LoVo (cell line): Measurements from ENCODE around the gene PPP2R3A.
A peak's percentile ranks its signal among the peaks of the same experiment; 100 is the strongest.
"Not testable (repeated sequence)": the region's sequence is repeated elsewhere in the genome, so short reads cannot be mapped to it uniquely, and the experiment has no call there.

ENCODE experiments used
- DNase-seq: peaks from one replicate; pipeline ENCODE4 v3.0.0-alpha.2; 2016; ENCODE audit warnings: low spot score

PPP2R3A gene, protein sequence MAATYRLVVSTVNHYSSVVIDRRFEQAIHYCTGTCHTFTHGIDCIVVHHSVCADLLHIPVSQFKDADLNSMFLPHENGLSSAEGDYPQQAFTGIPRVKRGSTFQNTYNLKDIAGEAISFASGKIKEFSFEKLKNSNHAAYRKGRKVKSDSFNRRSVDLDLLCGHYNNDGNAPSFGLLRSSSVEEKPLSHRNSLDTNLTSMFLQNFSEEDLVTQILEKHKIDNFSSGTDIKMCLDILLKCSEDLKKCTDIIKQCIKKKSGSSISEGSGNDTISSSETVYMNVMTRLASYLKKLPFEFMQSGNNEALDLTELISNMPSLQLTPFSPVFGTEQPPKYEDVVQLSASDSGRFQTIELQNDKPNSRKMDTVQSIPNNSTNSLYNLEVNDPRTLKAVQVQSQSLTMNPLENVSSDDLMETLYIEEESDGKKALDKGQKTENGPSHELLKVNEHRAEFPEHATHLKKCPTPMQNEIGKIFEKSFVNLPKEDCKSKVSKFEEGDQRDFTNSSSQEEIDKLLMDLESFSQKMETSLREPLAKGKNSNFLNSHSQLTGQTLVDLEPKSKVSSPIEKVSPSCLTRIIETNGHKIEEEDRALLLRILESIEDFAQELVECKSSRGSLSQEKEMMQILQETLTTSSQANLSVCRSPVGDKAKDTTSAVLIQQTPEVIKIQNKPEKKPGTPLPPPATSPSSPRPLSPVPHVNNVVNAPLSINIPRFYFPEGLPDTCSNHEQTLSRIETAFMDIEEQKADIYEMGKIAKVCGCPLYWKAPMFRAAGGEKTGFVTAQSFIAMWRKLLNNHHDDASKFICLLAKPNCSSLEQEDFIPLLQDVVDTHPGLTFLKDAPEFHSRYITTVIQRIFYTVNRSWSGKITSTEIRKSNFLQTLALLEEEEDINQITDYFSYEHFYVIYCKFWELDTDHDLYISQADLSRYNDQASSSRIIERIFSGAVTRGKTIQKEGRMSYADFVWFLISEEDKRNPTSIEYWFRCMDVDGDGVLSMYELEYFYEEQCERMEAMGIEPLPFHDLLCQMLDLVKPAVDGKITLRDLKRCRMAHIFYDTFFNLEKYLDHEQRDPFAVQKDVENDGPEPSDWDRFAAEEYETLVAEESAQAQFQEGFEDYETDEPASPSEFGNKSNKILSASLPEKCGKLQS (N-terminal part only)

DNA sequence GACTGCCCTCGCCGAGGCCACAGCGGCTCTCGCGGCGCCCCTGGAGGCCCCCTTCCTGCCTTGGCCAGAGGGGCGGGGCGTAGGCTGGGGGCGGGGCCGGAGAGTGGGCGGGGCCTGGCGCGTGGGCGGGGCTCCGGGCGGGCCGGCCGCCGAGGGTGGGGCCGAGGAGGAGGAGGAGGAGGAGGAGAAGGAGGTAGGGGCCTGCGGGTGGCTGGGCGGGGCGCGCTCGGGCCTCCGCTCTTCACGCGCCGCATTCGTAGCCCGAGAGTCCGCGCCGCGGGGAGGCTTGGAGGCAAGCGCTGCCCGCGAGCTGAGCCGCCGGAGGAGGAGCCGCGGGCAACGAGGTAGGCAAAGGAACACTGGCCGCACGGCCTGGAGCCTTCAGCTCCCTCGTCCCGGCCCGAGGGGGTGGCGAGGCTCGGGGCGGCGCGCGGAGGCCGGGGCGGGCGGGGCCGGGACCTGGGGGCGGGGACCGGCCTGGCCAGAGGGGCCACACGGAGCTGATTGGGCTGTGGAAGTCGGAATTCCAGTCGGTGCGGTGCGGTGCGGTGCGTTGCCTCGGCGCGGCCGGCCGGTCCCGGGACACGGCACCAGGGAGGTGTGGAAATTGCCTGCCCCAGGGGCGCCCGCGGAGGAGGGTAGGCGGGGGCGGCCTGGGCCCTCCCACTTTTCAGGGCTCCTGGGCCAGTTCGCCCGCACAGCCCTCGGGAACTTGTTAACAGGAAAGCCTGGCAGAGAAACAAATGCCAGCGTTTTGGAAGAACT, at the start of gene PPP2R3A:
Gene PPP2R3A, plus strand, starts transcription at position 223 of the 765 bp plus-strand sequence. CDS start 35,771 bp downstream, outside the sequence.
- DNase-seq: peak; percentile 79

DNA sequence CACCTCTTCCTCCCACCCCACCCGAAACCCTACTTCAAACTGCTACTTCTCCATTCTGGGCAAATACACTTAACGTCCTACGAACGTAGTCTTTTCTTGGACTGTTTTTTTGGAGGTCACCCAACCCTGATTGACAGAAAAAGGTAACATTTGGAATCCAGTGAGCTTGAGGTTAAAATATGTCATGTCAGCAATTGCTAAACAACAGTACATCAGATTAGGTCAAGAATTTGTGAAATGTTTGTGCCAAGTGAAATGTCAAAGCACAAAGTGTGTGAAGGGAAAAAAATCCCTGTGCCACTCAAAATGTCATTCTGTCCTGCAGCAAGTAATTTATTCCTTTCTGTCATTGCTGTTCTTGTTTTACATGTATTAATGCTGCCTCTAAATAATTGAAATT, 49.2 kb upstream of the PPP2R3A start:
- DNase-seq: no peak

DNA sequence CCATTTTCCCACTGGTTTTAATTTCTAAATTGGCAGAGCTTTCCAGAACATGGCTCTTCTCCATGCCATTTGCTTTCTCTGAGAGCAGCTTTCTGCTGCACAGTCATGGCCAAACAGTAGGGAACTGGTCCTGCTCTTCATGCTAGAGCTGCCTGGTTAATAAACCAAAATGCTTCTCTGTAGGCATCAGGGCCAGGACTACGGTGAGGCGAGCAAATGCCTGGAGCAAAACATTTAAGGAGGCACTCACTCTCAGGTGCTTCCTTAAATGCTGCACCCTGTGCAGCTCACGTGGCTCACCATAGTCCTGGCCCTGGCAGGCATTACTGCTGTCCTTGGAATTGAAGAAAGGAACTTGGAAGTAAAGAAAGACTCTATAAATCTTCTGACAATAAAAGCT, 48.5 kb upstream of the PPP2R3A start:
- no peak for DNase-seq

DNA sequence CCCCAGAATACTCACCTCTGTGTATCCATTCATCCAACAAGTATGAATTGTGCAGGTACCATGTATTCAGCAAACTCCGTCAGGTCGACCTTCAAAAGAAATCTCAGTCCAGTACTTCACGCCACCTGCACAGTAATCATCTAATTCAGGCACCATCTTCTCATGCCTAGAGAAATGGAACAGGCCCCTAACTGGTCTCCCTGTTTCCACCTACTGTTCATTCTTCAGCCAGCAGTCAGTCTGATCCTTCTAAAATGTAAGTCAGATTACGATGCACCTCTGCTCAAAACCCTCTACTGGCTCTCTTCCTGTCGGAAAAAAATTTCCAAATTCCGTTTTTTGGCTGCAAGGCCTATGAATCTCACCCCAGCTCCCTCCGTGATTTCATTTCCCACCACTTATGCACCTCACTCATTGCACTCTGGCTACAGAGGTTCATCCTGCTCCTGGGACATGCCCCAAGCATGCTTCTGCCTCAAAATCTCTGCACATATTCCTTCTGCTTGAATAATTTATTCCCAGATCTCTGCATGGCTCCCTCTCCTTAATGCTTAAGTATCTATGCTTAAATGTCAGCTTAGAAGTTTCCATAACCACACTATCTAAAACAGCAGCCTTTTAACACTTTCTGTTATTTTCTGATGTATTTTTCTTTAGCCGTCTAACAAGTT, 47.5 kb upstream of the PPP2R3A start:
- DNase-seq: no peak

DNA sequence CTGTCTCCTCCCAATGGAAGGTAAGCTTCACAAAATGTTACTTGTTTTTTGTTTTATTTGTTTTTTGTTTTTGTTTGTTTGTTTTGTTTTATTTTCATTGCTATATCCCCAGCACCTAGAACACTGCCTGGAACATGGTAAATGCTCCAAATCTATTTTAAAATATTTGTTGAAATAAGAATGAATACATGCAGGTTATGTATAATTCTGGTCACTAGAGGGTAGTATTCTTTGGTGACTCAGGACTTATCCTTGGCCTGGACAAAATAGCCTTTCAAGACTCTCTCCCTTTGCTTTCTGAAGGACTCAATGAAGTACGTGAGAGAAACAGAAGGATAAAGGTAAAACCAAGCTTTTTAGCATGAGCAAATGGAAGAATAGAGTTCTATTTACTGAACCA, 46.9 kb upstream of the PPP2R3A start:
- peak; percentile 11 for DNase-seq

DNA sequence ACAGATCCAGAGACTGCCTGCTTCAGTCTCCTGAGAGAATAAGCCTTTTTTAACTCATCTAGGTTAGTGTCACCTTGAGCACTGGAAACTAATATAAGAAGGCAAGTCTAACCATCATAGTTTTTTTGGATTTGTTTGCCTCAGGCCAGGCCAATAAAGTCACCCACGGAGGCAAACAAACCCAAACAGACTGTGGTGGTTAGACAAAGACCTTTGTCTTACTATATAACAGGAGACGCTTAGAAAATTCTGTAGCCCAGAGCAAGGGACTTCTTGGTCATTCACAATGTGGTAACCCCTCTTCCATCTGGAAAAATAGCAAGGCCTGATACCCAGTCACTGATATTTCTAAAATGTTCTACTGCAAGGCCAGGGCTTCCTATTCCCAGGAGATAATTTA, 45.3 kb upstream of the PPP2R3A start:
- DNase-seq: no peak

DNA sequence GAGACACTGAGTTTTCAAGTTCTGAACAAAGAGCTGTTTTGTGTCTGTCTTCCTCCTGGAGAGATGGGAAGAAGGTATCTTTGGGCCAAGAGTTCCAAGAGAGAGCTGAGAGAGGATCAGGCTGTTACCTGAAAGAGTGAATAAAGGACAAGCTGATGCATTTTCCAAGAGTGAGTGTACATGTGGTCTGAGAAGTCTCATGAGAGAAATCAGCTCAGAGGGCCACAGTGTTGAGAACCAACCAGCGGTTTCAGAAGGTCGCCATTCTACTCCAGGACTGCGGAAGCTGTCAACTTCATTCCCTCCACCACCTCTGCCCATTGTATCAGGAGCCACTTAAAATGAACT, 42.7 kb upstream of the PPP2R3A start:
- no peak for DNase-seq

DNA sequence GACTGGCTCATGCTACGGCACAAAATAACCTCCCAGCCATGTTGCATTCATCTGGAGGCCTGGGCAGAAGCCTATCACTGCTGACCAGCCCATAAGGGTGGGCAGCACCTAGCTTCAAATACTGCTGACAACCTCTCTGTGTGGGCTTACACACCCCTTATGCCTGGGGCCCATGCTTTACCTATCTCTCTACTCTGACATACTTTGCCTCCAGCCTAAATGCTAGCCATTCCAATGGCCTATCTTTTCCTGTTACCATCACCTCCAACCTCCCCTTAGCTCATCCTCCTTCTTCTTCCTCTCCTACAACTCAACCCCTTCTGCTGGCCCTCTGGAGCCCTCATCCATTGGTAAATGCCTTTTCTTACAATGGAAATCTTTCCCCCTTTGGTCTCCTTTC, 41.0 kb upstream of the PPP2R3A start:
- no peak for DNase-seq

DNA sequence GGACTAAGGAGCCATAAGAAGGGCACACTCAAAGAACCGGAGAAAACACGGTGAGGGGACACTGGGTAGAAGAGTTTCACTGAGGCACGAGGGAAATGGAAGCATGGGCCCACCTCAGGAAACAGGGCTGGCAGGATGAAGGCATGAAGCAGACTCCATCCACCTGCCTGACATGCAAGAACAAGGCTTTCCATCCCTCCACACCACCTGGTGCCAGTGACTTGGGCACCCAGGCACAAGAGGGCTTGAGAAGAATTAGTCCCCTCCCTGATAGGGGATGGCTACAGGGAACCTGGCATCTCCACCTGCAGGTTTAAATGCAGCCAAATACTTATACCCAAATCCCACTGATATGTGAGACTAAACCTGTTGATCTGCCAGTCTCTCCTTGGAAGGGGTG, 38.9 kb upstream of the PPP2R3A start:
- no peak for DNase-seq

DNA sequence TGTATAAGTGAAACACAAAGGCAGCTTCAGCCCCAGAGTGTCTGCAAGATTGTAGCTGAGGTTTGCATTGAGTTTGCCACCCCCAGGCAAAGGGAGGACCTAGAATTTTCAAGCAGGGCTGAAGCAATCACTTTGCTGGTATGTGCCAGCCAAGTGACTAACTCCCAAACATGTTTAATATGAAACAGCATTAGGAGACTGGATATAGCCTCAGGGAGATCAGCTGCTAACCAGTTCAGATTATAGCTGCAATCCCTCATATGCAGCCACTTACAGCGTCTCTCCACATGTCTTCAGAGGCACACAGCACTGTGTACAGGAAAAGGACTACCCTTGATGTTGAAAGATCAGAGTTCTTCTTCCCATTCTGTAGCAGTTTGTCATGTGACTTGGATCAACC, 38.4 kb upstream of the PPP2R3A start:
- DNase-seq: no peak

DNA sequence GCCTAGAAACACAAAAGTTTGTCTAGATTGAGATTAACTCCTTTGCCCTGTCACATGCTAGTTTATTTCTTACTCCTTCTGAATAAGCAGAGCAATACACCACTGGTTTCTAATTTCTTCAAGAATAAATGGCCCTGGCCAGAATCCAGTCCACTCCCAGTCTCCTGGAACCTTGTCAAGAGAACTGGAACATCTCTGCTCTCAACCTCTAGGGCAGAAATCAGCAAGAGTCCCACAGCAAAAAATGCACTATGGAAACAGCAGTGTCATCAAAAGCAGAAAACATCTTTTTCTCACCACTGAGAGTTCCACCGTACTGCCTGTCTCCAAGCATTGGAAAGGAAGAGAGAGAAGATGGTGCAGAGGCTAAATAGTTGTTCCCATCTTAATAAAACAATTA, 35.9 kb upstream of the PPP2R3A start:
- DNase-seq: no peak

DNA sequence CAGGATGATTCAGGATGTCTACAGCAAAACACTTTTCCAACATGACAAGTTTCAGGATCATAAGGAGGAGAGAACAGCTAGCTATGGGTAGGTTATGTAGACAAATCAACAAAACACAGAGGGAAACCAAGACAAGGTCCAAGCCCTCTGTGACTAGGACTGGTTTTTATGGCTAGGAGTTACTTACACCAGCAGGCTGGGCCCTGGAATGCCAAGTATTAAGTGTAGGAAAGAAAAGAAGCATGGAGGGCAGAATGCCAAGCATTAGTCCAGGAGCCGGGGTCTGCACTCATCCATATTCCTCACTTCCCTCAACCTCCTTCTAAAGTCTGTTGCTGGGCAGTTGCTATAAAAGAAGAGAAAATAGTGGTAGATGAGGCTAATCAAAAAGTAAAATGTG, 35.3 kb upstream of the PPP2R3A start:
- no peak for DNase-seq

DNA sequence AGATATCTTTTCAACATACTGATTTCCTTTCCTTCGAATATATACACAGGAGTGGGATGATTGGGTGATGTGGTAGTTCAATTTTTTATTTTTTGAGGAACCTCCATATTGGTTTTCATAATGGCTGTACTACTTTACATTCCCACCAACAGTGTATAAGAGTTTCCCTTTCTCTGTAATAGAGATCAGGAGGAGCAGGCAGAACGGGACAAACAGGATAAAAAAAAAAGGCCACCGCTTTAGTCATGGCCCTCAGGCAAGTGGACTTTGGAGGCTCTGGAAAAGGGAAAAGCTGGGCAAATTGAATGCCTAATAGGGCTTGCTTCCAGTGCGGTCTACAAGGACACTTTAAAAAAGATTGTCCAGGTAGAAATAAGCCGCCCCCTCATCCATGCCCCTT, 30.4 kb upstream of the PPP2R3A start:
- not testable (repeated sequence) for DNase-seq

DNA sequence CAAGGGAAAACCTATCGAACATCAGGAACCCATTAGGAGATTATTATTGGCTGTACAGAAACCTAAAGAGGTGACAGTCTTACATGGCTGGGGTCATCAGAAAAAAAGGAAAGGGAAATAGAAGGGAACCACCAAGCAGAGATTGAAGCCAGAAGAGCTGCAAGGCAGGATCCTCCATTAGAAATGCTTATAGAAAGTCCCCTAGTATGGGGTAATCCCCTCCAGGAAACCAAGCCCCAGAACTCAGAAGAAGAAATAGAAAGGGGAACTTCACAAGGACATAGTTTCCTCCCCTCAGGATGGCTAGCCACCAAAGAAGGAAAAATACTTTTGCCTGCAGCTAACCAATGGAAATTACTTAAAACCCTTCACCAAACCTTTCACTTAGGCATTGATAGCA, 27.8 kb upstream of the PPP2R3A start:
- DNase-seq: not testable (repeated sequence)

DNA sequence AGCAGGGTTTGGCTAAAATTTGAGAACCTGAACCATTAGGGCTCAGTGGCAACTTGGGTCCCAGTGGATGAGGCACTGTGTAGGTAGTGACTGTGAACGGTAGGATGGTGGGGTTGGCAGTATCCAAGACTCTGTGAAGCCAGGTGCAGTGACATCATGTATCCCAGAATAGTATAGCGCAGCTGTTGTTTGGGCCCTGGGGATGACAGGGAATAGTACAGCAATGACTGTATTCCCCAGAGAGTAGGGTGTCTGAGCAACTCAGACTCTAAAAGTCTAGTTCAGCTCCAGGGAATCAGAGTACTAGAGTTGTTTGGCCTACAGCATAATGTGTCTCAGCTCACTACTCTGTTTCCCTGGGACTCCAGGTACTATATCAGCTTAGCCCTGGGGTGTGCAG, 20.7 kb upstream of the PPP2R3A start:
- DNase-seq: no peak

DNA sequence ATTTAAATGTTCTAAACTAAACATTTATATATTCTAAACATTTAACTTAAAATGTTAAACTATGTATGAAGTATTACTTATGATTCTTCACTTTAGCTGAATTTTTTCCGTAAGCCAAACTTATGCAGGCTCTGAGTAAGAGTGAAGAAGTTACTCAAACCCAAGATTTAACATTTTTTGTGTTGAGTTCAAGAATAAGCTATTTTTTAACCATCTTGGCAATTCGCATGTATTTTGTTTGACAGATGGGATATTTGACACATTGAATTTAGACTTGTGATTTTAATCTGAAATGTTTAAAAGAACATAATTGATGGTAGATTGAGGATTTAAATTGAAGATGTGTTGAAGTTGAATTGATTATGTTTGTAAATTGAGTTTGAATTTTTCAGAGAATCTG, 14.6 kb upstream of the PPP2R3A start:
- DNase-seq: no peak

DNA sequence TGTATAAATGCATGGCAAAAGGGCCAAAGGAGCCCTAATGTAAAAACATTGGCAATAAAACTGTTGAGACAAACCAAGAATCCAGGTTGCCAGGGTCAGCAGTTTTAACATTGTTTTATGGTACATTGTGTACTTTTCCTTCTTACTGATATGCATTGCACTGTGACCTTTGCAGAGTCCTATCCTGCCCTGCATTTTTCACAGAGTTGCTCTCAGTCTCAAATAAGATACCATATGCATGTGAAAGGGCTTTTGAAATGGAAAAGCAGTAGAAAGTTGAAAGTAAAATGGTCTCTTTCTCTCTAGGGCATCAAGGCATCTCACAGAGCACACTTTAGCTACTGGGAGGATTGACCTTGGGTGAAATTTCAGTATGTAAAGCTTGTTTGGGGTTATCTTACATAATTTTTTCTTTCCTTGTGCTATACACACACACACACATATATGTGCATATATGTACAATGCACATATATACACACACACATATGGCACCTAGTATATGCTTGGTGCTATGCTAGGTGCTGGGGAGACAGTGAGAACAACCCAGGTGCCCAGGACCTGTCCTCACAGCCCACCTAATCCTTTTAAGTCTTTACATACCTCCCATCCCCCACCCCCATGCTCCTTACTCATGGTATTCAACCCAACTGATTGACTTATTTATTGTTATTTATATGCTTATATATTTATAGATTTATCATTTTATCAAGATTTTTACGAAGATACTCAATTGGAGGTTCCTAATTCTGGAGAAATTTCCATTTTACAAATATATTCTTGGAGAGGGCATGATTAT, 1.2 kb upstream of the PPP2R3A start:
- no peak for DNase-seq

DNA sequence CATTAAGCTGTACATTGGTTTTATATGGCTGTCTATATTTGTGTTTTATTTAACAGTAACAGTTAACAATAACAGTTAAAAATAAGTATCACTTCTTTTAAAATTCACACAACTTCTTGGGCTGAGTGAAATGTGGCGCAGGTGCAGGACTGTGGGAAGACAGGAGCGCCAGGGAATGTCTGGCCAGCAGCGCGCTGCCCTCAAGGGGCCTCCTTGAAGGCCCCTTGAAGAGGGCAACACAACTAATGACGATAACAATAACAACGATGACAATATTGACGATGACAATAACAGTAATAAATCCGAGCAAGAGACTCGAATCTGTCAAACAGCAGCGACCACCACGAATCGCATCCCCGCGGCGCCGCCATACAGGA, 411 bp upstream of the PPP2R3A start:
- no peak for DNase-seq

DNA sequence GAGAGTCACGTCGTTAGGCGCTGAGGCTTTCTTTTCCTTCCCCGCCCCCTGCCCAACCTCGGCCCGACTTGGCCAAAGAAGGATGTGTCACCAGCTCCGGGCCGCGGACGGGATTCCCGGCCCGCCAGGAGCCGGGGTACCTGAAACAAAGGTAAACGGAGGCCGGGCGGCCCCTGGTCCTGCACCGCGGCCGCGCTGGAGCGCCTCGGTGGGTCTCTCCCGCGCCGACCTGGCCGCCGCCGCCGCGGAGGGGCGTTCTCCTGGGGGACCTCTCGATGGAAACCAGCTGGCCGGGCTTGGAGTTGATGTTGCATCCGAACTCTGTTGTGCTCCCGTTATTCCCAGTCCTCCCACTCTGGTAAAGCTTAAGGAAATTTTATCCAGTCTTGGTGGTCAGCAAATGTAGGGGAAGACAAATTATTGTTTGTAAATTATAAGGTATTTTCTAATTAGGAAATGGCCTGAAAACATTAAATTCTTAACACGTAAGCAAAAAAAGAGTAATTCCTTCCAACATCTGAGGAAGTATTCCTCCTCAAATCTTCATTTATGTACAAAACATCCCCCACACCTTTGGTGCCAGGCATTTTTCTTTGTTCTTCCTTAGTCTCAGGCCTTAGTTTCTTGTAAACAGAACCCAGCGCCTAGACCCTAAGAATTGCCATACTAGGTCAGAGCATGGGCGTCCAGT, 888 bp downstream of the PPP2R3A start:
- no peak for DNase-seq

DNA sequence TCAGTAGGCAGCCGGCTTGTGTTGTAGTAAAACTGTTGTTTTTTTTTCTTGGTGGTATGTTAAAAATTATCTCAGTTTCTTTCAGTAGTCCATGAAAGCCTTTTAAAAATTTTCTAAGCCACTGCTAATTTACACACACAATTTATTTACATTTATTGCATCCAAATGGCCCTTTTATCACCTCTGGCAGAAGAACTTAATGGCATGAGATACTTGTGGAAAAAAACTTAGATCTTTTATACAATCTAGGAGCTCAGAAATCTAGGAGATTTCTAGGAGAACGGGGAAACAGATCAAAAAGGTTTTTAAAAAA, 1.4 kb downstream of the PPP2R3A start:
- no peak for DNase-seq
